ENCODE data around the gene DDX20. TPM values are rescaled to one million over a fixed set of nuclear protein-coding genes. Genes with fewer than 3 reads are reported as not detected.

DDX20 gene, protein sequence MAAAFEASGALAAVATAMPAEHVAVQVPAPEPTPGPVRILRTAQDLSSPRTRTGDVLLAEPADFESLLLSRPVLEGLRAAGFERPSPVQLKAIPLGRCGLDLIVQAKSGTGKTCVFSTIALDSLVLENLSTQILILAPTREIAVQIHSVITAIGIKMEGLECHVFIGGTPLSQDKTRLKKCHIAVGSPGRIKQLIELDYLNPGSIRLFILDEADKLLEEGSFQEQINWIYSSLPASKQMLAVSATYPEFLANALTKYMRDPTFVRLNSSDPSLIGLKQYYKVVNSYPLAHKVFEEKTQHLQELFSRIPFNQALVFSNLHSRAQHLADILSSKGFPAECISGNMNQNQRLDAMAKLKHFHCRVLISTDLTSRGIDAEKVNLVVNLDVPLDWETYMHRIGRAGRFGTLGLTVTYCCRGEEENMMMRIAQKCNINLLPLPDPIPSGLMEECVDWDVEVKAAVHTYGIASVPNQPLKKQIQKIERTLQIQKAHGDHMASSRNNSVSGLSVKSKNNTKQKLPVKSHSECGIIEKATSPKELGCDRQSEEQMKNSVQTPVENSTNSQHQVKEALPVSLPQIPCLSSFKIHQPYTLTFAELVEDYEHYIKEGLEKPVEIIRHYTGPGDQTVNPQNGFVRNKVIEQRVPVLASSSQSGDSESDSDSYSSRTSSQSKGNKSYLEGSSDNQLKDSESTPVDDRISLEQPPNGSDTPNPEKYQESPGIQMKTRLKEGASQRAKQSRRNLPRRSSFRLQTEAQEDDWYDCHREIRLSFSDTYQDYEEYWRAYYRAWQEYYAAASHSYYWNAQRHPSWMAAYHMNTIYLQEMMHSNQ
- total RNA-seq, result 7.1 TPM
- long read RNA-seq, full-length matches to known transcripts, result 14 of 16 reads
- long read RNA-seq, partial matches to known transcripts, result 1 of 16 reads
- long read RNA-seq, other reads (novel, unspliced or antisense), result 1 of 16 reads

GRCh38 chr1:111755331-111756123 lies at the start of gene DDX20:
DDX20 (plus strand) TSS chr1:111755901; CDS start chr1:111755925, 24 bp downstream.
- DNase-seq (peak; percentile 95), ATAC-seq (peak; percentile 98)
- intact Hi-C loops (cut with micrococcal nuclease), result no loop called here

DNA sequence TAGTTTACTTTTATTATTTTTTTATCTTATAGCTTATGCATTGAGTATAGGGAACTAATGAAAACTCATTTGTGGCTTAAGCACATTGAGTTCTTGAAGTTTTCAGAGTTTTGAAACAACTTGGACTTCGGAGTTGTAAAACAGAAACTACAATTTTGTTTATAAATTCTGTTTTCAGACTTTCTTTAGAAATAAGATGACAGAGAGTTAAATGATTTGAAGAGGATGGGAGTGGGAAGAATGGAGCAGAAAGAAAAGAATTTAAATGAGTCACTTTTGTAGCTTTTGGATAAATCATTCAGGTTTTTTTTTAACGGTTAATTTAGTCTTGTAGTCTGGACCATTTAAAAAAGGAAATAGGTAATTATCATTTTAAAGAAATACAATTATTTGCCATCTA lies 48.8 kb upstream of the DDX20 start:
- ATAC-seq, result no peak
- DNase-seq, result no peak
- intact Hi-C loops (cut with micrococcal nuclease), result no loop called here

DNA sequence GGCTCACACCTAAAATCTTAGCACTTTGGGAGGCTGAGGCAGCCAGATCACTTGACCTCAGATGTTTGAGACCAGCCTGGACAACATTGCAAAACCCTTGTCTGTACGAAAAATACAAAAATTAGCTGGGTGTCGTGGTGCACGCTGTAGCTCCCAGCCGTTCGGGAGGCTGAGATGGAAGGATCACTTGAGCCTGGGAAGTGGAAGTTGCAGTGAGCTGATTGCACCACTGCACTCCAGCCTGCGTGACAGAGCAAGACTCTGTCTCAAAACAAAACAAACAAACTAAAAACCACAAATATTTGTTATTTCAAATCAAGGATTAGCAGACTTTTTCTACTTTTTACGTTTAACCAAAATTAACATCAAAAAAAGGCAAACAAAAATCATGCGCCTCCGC lies 47.8 kb upstream of the DDX20 start:
- intact Hi-C loops (cut with micrococcal nuclease), result no loop called here
- DNase-seq (no peak), ATAC-seq (no peak)

GRCh38 chr1:111709986-111710385 lies 45.7 kb upstream of the DDX20 start:
- DNase-seq, result no peak
- ATAC-seq, result no peak
- intact Hi-C loops (cut with micrococcal nuclease), result loop anchor here (5.0 kb wide), 1 partner anchor 37 kb away; no protein-coding TSS in a partner anchor

- ATAC-seq (no peak), DNase-seq (no peak)
- intact Hi-C loops (cut with micrococcal nuclease), result no loop called here
These were observed 39.4 kb upstream of the DDX20 start for GRCh38 chr1:111716333-111716732.

DNA sequence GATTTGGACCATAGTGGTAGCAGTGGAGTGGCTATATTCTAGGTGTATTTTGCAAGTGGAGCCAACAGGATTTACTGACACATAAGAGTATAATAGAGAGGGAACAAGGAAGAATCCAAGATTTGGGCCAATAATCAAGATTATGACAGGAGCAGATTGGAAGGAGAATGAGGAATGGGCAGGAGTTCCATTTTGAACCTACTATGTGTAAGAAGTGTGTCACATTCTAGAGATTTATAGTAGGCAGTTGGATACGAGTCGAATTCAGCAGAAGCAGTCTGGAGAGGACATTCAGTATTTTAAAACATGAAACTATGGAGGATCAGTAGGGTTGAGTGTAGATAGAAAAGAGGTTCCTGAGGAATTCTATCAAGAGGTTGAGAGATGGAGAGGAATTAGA lies 38.3 kb upstream of the DDX20 start:
- no peak for ATAC-seq
- DNase-seq, result no peak
- intact Hi-C loops (cut with micrococcal nuclease), result no loop called here

DNA sequence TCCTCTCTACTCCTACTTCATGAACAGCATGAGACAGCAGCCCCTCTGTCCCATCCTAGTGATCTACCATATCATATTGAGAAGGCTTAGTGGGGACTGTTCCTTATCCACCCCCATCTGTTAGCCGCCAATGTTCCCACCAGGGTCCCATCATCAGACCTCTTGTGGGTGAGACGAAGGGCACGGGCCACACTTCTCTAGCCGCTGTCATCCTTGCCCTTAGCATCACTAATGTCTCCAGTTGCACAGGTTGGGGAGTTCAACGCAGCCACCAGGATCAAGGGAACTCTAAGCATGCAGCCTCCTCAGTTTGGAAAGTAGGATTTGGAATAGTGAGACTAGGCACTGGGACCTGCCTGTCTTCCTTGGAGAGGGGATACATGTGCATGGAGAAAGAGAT lies 36.6 kb upstream of the DDX20 start:
- intact Hi-C loops (cut with micrococcal nuclease), result no loop called here
- DNase-seq, result peak; percentile 25
- ATAC-seq, result no peak

DNA sequence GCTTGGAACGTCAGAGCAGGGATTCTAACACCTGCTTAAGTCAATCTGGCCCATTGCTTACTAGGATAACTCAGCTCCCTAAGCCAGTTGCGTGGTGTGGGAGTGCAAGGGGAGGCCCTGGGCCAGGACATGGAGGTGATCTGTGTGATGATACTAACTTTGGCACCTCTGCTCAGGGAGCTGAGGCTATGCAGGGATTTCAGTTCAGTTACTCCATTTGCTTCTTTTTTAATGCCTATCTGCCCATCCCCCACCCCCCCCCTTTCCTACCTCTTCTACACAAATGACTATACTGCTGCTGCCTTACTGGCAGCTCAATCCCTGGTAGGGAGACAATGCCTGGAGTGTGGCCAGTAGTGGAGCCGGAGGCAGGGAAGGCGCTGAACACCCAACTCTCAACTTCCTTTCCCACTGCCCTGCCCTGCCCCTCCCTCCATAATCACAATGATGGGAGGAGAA lies 36.0 kb upstream of the DDX20 start:
- ATAC-seq (peak; percentile 50), DNase-seq (peak; percentile 64)
- intact Hi-C loops (cut with micrococcal nuclease), result no loop called here

- ATAC-seq (peak; percentile 80), DNase-seq (peak; percentile 52)
- intact Hi-C loops (cut with micrococcal nuclease), result no loop called here
These were observed 35.3 kb upstream of the DDX20 start for GRCh38 chr1:111720274-111720976.

DNA sequence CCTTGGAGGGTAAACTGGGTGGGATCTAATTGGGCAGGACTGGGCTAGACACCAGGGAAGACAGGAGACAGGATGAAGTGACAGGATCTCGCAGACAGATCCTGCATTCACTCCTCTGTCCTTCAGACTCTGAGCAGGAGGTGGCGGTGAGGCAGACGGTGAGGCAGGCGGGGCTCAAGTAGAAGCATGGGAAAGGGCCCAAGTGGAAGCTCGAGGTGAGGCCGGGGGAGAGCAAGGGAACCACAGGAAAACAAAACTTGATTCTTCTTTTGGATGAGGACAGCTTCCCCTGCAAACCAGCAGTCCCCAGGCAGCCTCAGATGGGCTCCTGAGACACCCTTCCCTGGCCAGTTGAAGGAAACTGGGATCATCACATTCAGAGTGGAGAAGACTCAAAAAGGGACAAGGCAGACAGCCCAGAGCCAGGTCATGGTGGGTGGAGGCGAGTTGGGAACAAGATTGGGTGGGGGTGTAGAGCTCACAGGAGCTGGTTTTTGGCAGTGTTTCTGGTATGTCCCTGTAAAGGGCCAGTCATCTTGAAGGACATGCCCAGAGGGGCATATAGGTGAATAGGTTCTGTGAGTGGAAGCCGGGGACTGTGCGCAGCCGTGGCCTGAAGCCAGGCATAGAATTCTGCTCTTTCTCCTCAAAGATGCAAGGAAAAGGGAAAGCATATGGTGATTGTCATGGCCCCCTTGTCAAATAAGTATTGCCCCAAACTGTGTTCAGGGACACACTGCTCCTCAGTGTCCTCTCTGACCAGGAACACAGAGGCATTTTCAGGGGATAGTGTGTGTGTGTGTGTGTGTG lies 34.5 kb upstream of the DDX20 start:
- peak; percentile 15 for ATAC-seq
- intact Hi-C loops (cut with micrococcal nuclease), result no loop called here
- DNase-seq, result no peak

DNA sequence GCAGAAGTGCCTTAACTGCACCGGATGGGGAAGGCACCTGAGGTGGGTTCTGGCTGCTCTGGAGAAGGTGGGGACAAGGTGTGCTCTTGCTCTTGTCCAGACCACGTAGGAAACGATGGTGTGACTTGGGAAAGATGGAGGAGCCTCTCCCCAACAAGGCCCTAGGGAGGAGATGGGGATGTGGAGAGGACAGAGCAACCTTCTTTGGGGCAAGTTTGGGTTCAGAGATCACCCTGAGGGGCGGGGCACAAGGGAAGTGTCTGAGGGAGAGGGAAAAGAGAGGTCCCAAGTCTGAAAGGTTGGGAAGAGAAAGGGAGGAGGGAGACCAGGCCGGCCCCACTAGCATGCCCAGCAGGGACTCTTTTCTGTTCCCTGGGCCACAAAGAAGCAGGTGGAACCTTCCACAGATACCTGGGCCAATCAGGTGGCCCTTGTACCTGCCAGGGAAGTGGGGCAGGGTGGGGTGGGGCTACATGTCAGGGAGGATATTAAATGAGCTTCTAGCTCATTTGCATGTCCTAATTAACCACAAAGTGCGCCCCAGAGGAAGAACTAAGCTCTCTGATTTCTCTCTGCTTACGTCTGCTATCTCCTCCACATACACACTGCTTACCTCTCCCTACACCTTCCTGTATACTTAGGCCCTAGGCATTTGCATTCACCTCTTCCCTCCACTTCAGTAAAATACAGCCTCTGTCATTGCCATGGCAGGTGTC lies 32.5 kb upstream of the DDX20 start:
- intact Hi-C loops (cut with micrococcal nuclease), result no loop called here
- ATAC-seq, result no peak
- DNase-seq, result no peak

DNA sequence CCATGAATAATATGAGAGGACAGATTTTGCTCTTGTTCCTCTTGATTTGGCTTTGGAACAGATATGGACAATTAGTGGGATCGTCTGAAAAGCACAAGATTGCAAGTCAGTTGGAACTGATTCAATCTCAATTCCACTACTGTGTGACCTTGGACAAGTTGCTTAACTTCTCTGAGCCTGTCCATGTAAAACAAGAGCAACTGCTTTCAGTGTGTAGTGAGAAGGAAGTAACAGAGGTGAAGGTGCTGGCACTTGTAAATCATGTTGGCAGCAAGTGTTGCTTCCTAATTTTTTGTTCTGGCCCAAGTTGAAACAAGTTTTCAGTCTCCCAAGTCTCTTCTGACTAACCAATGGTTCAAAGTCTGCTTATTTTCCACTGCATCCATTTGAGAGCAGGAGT lies 31.8 kb upstream of the DDX20 start:
- intact Hi-C loops (cut with micrococcal nuclease), result no loop called here
- no peak for DNase-seq
- ATAC-seq, result no peak

- DNase-seq (peak; percentile 88), ATAC-seq (peak; percentile 68)
- intact Hi-C loops (cut with micrococcal nuclease), result no loop called here
These were observed 30.5 kb upstream of the DDX20 start for GRCh38 chr1:111725192-111725591.

GRCh38 chr1:111727056-111727455 lies 28.6 kb upstream of the DDX20 start:
- intact Hi-C loops (cut with micrococcal nuclease), result no loop called here
- no peak for ATAC-seq
- DNase-seq, result no peak

GRCh38 chr1:111729271-111729921 lies 26.3 kb upstream of the DDX20 start:
- intact Hi-C loops (cut with micrococcal nuclease), result no loop called here
- ATAC-seq (peak; percentile 69), DNase-seq (peak; percentile 85)

DNA sequence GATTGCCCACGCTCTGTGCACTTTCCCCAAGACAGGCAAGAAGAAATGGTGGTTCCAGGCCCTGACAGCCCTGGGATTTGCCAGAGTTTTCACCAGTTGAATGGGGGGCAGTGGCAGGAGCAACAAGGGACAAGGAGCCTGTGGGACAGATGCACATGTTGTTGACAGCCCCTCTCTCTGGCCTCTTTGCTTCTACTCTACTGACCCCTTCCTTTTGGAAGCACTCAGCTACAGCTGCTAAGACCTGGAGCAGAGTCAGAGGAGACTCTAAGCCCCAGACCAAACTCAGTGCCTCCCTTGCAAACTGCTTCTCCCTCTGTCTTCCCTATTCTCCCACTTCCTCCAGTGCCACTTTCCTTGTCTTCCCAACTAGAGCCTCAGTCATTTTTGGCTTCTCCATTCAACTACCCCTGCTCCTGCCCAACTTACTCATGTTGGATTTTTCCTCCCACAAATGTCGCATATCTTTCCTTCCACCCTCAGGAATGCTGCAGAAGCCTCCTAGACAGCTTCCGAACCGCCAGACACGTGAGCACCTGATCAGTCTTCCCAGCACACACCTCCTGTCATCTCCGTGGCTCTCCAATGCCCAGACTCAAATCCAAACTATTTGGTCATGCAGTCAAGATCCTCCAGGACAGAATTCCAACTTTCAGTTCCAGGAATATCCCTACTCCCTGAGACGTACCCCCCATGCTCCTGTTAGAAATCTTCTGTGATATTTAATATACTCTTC lies 25.6 kb upstream of the DDX20 start:
- DNase-seq, result no peak

More for the DNA sequence above, 25.6 kb upstream of the DDX20 start:
- no peak for ATAC-seq
- intact Hi-C loops (cut with micrococcal nuclease), result no loop called here

Measured in left ventricle myocardium superior (tissue), 1 donor.